Psoas muscle (tissue), 8 donors: ENCODE results near the gene ARHGAP19. TPM values are rescaled to one million over a fixed set of nuclear protein-coding genes. Genes with fewer than 3 reads are reported as not detected.

Source experiments
- ATAC-seq, 4 donors: fragments of 200-7000 bp; cut with Tn5 transposase; one replicate each; pipeline ENCODE4 v1.9.1; 2020; ENCODE audit warnings: moderate library complexity in 3 of 4, mild to moderate bottlenecking in 2 of 4
- DNase-seq, 2 donors: peaks; one replicate each; pipeline ENCODE4 v3.0.0-alpha.2; 2020
- H3K27ac ChIP-seq: fragments of 200-600 bp; one replicate; pipeline ENCODE4 v1.8.0; 2022
- H3K27me3 ChIP-seq, 3 donors: fragments of 200-600 bp in 1 of 3; one replicate each; pipeline versions ENCODE4 v1.6.1 to v1.8.0; 2013 to 2022; ENCODE audit warnings: low read length in 2 of 3, mild to moderate bottlenecking in 2 of 3, moderate library complexity in 1 of 3; ENCODE audit not compliant: insufficient read depth in 3 of 3
- H3K36me3 ChIP-seq, 2 donors: fragments of 200-600 bp in 1 of 2; one replicate each; pipeline versions ENCODE4 v1.6.1 to v1.8.0; 2013 to 2022; ENCODE audit warnings: low read depth in 1 of 2, mild to moderate bottlenecking in 1 of 2, moderate library complexity in 1 of 2; ENCODE audit not compliant: insufficient read depth in 1 of 2
- H3K4me1 ChIP-seq: fragments of 200-600 bp; one replicate; pipeline ENCODE4 v1.8.0; 2022
- H3K4me3 ChIP-seq: fragments of 200-600 bp; one replicate; pipeline ENCODE4 v1.8.0; 2022; ENCODE audit warnings: mild to moderate bottlenecking
- H3K9me3 ChIP-seq: fragments of 200-600 bp; one replicate; pipeline ENCODE4 v1.8.0; 2022
- WGBS, 3 donors: extraction: QIAGEN DNeasy Blood & Tissue Kit; methylation state at CpG; one replicate each; pipeline versions ENCODE4 v1.1.6 to v1.1.7; 2013; 5-methylcytosine and 5-hydroxymethylcytosine counted together
- intact Hi-C, 2 donors: fragments of 100-400 bp; cut with DNase I; formaldehyde crosslinking; loops; one replicate each; pipeline versions ENCODE4 v1.11.0 to v1.14.2; 2022
- polyA plus RNA-seq, 3 donors: library from polyadenylated mRNA; stranded (reverse); fragments of 200-250 nt; gene quantifications; one replicate each; pipeline ENCODE4 v1.2.3, GENCODE V29; 2013
- total RNA-seq, 4 donors: library from RNA; stranded (reverse); fragmentation: NEBNext Ultra II Directional in 2 of 4; extraction: Animal tissue kit (Norgen Biotek cat#: 25700) in 2 of 4; gene quantifications; one replicate each; pipeline versions ENCODE4 v1.2.1 to v1.2.4, GENCODE V29; 2021 to 2023
- TF ChIP-seq, protein P1 (sequence below): fragments of 200-600 bp; IDR thresholded peaks from one replicate; pipeline ENCODE4 v1.8.0; 2022; ENCODE audit warnings: antibody characterized with exemption
- donor health status: healthy with polysubstance abuse.
- donor health status: DM: no; HTN: no; CAD: no; lungs with moderate emphysema.
- donor health status: Bipolar disorder and iron deficiency.
- donor health status: healthy.
- donor health status: DM: yes; HTN: yes; CAD: no.
- donor health status: DM: no; HTN: no; CAD: no.
- donor health status: DM: no; HTN: no; CAD: no.
- donor health status: DM: yes; HTN: yes; CAD: no.

Gene ARHGAP19
- total and polyA plus RNA-seq, 7 donors: 0.77 to 3.9 (median 1.8) TPM

DNA sequence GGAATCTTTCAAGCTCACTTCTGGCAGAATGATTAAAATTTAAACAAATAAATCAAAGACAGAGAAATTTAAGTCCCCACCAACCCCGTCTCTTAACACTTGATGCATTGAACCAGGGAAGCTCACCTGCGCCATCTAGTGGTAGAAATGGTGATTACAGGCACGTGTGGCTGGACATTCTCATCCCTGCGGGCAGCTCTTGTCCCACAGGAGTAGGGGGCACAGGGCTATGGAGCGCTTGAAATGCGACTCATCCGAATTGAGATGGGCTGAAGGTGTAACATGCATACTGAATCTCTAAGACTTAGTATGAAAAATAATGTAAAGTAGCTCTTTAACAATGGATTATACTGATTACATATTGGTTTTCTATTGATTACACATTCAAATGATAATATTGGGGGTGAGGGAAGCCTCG lies 81.9 kb downstream of the ARHGAP19 start:
- TF ChIP-seq, protein P1, sequence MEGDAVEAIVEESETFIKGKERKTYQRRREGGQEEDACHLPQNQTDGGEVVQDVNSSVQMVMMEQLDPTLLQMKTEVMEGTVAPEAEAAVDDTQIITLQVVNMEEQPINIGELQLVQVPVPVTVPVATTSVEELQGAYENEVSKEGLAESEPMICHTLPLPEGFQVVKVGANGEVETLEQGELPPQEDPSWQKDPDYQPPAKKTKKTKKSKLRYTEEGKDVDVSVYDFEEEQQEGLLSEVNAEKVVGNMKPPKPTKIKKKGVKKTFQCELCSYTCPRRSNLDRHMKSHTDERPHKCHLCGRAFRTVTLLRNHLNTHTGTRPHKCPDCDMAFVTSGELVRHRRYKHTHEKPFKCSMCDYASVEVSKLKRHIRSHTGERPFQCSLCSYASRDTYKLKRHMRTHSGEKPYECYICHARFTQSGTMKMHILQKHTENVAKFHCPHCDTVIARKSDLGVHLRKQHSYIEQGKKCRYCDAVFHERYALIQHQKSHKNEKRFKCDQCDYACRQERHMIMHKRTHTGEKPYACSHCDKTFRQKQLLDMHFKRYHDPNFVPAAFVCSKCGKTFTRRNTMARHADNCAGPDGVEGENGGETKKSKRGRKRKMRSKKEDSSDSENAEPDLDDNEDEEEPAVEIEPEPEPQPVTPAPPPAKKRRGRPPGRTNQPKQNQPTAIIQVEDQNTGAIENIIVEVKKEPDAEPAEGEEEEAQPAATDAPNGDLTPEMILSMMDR: peak; percentile 98
- Histone ChIP-seq H3K4me1 (no peaks in the 10 kb centered on the region), H3K4me3 (no peak overlapping the region), H3K27me3 (no peaks in the 10 kb centered on the region), H3K27ac (no peak overlapping the region), H3K36me3 (no peaks in the 10 kb centered on the region), H3K9me3 (no peaks in the 10 kb centered on the region)
- intact Hi-C loops: loop anchor here (2.0 to 5.0 kb wide), 2 partner anchors 138 kb away; no protein-coding TSS in a partner anchor
- DNase-seq: peak; percentile 60 to 72
- peak; percentile 76 to 90 (median 80) for ATAC-seq
- 13 to 16% (median 15%) methylated on average over 8 of the region's 8 CpGs for WGBS, 3 donors

- no peaks in the 10 kb centered on the region for H3K27me3 ChIP-seq
These were observed 84.6 kb downstream of the ARHGAP19 start for GRCh38 chr10:97207756-97208346.

DNA sequence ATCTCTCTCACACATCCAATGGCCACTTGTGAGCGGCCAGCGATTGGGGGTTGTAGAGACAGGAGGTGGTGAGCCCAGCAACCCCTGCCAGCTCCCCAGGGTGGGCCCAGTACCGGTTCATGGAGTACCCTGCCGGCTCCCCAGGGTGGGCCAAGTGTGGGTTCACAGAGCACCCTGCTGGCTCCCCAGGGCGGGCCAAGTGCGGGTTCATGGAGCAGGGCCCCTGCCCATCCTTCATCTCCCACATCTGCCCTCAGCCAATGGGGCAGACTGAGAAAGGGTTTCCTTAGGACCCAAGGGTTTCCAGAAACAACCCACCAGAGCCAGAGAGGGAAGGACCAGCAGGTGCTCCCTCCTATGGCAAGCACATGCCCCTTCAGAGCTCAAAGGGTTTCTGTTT lies 85.3 kb downstream of the ARHGAP19 start:
- WGBS, 3 donors: 88 to 91% (median 90%) methylated on average over 6 of the region's 6 CpGs
- intact Hi-C loops: no loop called here
- DNase-seq (no peak), ATAC-seq (no peak)
- H3K27me3 ChIP-seq: no peaks in the 10 kb centered on the region
- TF ChIP-seq, protein P1: no peak
- no peak overlapping the region for H3K27ac ChIP-seq
- no peaks in the 10 kb centered on the region for H3K36me3 ChIP-seq
- no peaks in the 10 kb centered on the region for H3K9me3 ChIP-seq
- H3K4me1 ChIP-seq: no peaks in the 10 kb centered on the region
- H3K4me3 ChIP-seq: no peak overlapping the region

More at GRCh38 chr10:97207756-97208346, 84.6 kb downstream of the ARHGAP19 start:
- intact Hi-C loops: no loop called here
- H3K27ac ChIP-seq: no peak overlapping the region
- no peaks in the 10 kb centered on the region for H3K4me1 ChIP-seq
- TF ChIP-seq, protein P1: no peak
- no peaks in the 10 kb centered on the region for H3K36me3 ChIP-seq
- no peak for DNase-seq
- ATAC-seq: no peak
- no peaks in the 10 kb centered on the region for H3K9me3 ChIP-seq
- 51 to 64% (median 63%) methylated on average over 7 of the region's 7 CpGs for WGBS, 3 donors
- H3K4me3 ChIP-seq: no peak overlapping the region

DNA sequence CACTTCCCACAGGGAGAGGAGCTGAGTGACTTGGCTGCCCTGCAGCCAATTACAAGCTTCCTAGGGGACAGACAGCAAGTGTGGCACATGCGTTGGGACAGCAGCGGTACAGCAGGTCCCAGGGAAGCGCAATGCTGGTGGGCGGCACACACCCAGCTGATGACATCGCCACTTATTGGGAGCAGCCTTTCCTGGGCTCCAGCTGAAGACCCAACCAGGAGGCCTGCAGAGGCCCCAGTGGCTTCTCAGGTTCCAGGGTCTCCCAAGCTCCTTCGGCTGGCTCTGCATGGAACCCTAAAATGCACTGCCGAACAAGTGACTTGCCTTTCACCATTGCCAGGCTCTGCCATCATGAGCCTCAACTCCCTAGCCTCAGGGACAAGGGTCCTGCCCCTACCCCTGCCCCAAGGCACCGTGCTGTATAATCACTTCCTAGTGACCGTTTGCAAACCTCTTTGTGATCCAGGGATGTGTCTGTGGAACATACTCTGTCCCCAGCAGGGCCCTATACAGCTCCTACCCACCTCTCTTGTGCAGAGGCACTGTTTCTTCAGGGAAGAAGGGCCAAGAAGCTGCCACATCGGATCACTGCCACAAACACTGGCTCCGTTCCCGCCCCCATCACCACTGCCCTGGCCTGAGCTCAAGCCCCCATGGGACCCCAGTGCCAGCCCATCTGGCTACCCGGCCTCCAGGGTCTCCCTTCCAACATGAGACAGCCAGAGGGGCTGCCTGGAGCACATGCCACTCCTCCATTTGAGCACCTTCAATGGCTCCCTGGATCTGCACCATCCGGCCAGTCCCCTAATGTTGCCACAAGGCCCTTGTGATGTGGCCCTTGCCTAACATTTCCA lies 87.4 kb downstream of the ARHGAP19 start:
- intact Hi-C loops: no loop called here
- no peaks in the 10 kb centered on the region for H3K36me3 ChIP-seq
- H3K4me1 ChIP-seq: no peaks in the 10 kb centered on the region
- H3K27ac ChIP-seq: no peak overlapping the region
- no peak for ATAC-seq
- H3K9me3 ChIP-seq: no peaks in the 10 kb centered on the region
- no peaks in the 10 kb centered on the region for H3K27me3 ChIP-seq
- TF ChIP-seq, protein P1: no peak
- WGBS, 3 donors: 81 to 89% (median 85%) methylated on average over 14 of the region's 14 CpGs
- no peak for DNase-seq
- no peak overlapping the region for H3K4me3 ChIP-seq
